Erythroblast (primary cell): ENCODE data around the gene CPLANE1.

ENCODE experiments used
- GATA1 ChIP-seq: IDR thresholded peaks from 2 replicates; pipeline ENCODE4 v1.6.1; 2011; ENCODE audit warnings: low read depth, mild to moderate bottlenecking, control low read depth, low read length, moderate library complexity
- POLR2A ChIP-seq: IDR thresholded peaks from 2 replicates; pipeline ENCODE4 v1.6.1; 2011; ENCODE audit warnings: mild to moderate bottlenecking, low read length

DNA sequence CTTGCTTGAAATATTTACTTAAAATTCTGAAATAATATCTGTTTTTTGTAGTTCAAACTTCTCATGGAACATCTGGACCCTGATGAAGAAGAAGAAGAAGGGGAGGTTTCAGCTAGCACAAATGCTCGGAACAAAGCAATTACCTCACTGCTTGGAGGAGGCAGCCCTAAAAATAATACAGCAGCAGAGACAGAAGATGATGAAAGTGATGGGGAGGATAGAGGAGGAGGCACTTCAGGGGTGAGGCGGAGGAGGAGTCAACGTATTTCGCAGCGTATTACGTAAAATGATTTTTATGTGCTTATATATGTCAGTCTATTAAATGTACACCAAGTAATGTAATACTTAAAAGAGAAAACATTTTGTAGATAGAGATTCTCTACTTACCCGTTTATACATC lies 185.4 kb downstream of the CPLANE1 start:
- TF ChIP-seq POLR2A (no peak), GATA1 (no peak)
